Measurements from ENCODE around the gene CYB5B.

GRCh38 chr16:69428652-69429051 is 4.2 kb downstream of the CYB5B start:
- TF ChIP-seq CTCF (conservative IDR thresholded peaks at IDR 0.05; ENCODE audit: low read length) (no peak), EZH2phosphoT487 (IDR thresholded peaks at IDR 0.05; ENCODE audit: borderline replicate concordance, low read depth, low read length) (no peak)

Data from OCI-LY7 (cell line).